ENCODE data around the gene KCNQ2. TPM values are rescaled to one million over a fixed set of nuclear protein-coding genes. Genes with fewer than 3 reads are reported as not detected.

The KCNQ2 gene
- total RNA-seq, 1 experiment from 2014 or later, result not detected

- Mint-ChIP-seq H3K27ac (ENCODE audit: low read depth, unreplicated experiment) (no peak overlapping the region), H3K4me1 (ENCODE audit: insufficient read depth, unreplicated experiment) (peaks cover 9% of the 10 kb centered on the region), H3K36me3 (ENCODE audit: insufficient read depth, unreplicated experiment) (no peaks in the 10 kb centered on the region), H3K9me3 (ENCODE audit: unreplicated experiment) (no peaks in the 10 kb centered on the region), H3K4me3 (ENCODE audit: unreplicated experiment) (no peak overlapping the region), H3K27me3 (ENCODE audit: insufficient read depth, unreplicated experiment) (no peaks in the 10 kb centered on the region)
- intact Hi-C loops (cut with micrococcal nuclease), result no loop called here
- no peak for DNase-seq (ENCODE audit: unreplicated experiment)
- no TSS peak for BruUV-seq (replicated peaks)
- no peak for TF ChIP-seq CTCF (IDR thresholded peaks at IDR 0.05; ENCODE audit: unreplicated experiment)
- ChIA-PET POLR2A (no interaction called here), CTCF (interaction anchor here (0.6 kb wide), 1 partner anchor 123 kb away, joined by 3 read pairs; no protein-coding TSS in a partner anchor)
Observed at GRCh38 chr20:63454731-63455567, 17.5 kb downstream of the KCNQ2 start.

- Mint-ChIP-seq H3K4me1 (ENCODE audit: insufficient read depth, unreplicated experiment) (peaks cover 9% of the 10 kb centered on the region), H3K9me3 (ENCODE audit: unreplicated experiment) (no peaks in the 10 kb centered on the region), H3K4me3 (ENCODE audit: unreplicated experiment) (no peak overlapping the region), H3K27me3 (ENCODE audit: insufficient read depth, unreplicated experiment) (peaks cover 19% of the 10 kb centered on the region), H3K27ac (ENCODE audit: low read depth, unreplicated experiment) (no peak overlapping the region), H3K36me3 (ENCODE audit: insufficient read depth, unreplicated experiment) (no peaks in the 10 kb centered on the region)
- intact Hi-C loops (cut with micrococcal nuclease), result no loop called here
- CTCF ChIA-PET, result interaction anchor here (1.2 kb wide), 1 partner anchor 11 kb away, joined by 3 read pairs; no protein-coding TSS in a partner anchor
- POLR2A ChIA-PET, result no interaction called here
- DNase-seq (ENCODE audit: unreplicated experiment), result no peak
- no peak for TF ChIP-seq CTCF (IDR thresholded peaks at IDR 0.05; ENCODE audit: unreplicated experiment)
- no TSS peak for BruUV-seq (replicated peaks)
Observed at GRCh38 chr20:63452821-63453523, 19.5 kb downstream of the KCNQ2 start.

GRCh38 chr20:63452341-63452740 is 20.1 kb downstream of the KCNQ2 start:
- Mint-ChIP-seq H3K4me3 (ENCODE audit: unreplicated experiment) (no peak overlapping the region), H3K27ac (ENCODE audit: low read depth, unreplicated experiment) (no peak overlapping the region), H3K4me1 (ENCODE audit: insufficient read depth, unreplicated experiment) (peaks cover 4% of the 10 kb centered on the region), H3K9me3 (ENCODE audit: unreplicated experiment) (no peaks in the 10 kb centered on the region), H3K36me3 (ENCODE audit: insufficient read depth, unreplicated experiment) (no peaks in the 10 kb centered on the region), H3K27me3 (ENCODE audit: insufficient read depth, unreplicated experiment) (peaks cover 25% of the 10 kb centered on the region)
- ChIA-PET CTCF (interaction anchor here (0.5 to 1.2 kb wide), 3 partner anchors 11 to 209 kb away, joined by 3 read pairs; no protein-coding TSS in a partner anchor), POLR2A (interaction anchor here (0.7 kb wide), 1 partner anchor 122 kb away, joined by 4 read pairs; the partner anchor contains the start of gene HELZ2)
- DNase-seq (ENCODE audit: unreplicated experiment), result no peak
- intact Hi-C loops (cut with micrococcal nuclease), result no loop called here
- BruUV-seq (replicated peaks), result no TSS peak
- TF ChIP-seq CTCF (IDR thresholded peaks at IDR 0.05; ENCODE audit: unreplicated experiment), result no peak

- Mint-ChIP-seq H3K4me3 (ENCODE audit: unreplicated experiment) (no peak overlapping the region), H3K27ac (ENCODE audit: low read depth, unreplicated experiment) (no peak overlapping the region), H3K9me3 (ENCODE audit: unreplicated experiment) (no peaks in the 10 kb centered on the region), H3K27me3 (ENCODE audit: insufficient read depth, unreplicated experiment) (peaks cover 30% of the 10 kb centered on the region), H3K4me1 (ENCODE audit: insufficient read depth, unreplicated experiment) (peaks cover 4% of the 10 kb centered on the region), H3K36me3 (ENCODE audit: insufficient read depth, unreplicated experiment) (no peaks in the 10 kb centered on the region)
- ChIA-PET CTCF (interaction anchor here (0.5 to 1.2 kb wide), 3 partner anchors 10 to 210 kb away, joined by 3 read pairs; no protein-coding TSS in a partner anchor), POLR2A (interaction anchor here (0.7 kb wide), 1 partner anchor 122 kb away, joined by 4 read pairs; the partner anchor contains the start of gene HELZ2)
- intact Hi-C loops (cut with micrococcal nuclease), result no loop called here
- no peak for DNase-seq (ENCODE audit: unreplicated experiment)
- no peak for TF ChIP-seq CTCF (IDR thresholded peaks at IDR 0.05; ENCODE audit: unreplicated experiment)
- no TSS peak for BruUV-seq (replicated peaks)
Observed at GRCh38 chr20:63451821-63452220, 20.6 kb downstream of the KCNQ2 start.
